ENCODE measurements around the gene HOXC11.

Gene HOXC11

GRCh38 chr12:53999559-54000115, 26.7 kb downstream of the HOXC11 start:
- DNase-seq = no peak

- DNase-seq = no peak
These were observed 27.5 kb downstream of the HOXC11 start, which contains the start of gene HOXC9 for GRCh38 chr12:54000116-54001114. Gene HOXC9 (plus strand): TSS chr12:54000161. CDS start chr12:54000189, 28 bp downstream.

GRCh38 chr12:54001283-54002187, 28.6 kb downstream of the HOXC11 start:
- DNase-seq = no peak

GRCh38 chr12:54002278-54002914, 29.5 kb downstream of the HOXC11 start:
- DNase-seq = no peak

DNA sequence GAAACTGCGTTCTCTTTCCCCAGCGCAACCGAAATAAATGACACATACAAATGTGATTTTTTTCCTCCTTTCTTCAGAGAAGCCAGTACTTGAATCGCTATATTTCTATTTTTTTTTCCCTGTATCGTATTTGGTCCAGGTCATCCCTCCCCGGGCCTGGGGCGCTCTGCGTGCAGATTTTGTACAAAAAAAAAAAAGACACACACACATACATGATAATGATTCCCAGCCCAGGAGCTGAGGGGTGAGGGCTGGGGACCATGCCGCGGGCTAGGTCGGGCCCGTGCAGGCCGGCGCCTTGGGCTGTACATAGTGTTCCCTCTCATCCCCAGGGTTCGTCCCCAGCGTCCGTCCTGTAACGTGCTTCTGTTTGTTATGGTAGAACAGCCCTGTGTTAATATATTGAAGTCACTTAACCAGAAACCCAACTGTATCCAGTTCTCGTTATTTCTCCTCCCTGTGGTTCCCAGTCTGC, 30.0 kb downstream of the HOXC11 start:
- DNase-seq = no peak

- no peak for DNase-seq
These were observed 30.7 kb downstream of the HOXC11 start for GRCh38 chr12:54003625-54004024.

DNA sequence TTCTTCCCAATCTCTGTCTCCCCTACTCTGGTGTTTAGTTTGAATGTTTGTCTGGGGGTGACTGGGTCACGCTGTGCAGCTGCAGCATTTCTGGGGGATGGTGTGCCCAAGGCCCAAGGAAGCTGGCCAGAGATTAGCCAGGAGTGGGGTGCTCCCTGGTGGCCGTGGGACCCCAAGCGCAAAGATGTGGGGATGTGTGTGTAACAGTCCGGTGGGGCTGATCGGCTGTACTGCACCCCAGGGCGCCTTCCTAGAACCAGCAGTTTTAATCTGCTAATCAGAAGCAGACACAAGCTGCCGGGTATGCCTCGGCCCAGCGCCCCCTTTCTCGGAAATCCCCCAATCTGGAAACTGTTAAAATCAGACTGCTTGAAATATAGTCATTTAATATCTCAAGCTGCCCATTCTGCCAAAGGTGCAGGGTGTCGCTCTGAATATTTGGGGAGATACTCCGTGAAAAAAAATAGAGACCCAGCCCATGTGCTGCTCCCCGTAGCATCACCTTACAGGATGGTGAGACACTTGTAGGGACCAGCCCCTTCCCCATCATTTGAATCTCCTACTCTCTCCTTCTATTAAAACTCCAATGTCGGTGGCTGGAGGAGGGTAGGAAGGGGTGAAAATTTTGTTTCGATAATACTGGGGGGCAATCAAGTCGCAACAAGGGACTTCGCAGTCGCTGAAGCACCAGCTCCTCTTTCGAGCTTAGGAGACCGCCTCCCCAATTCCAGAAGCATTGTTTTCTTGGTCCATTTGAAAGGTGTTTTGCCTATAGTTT, 31.3 kb downstream of the HOXC11 start:
- no peak for DNase-seq

DNA sequence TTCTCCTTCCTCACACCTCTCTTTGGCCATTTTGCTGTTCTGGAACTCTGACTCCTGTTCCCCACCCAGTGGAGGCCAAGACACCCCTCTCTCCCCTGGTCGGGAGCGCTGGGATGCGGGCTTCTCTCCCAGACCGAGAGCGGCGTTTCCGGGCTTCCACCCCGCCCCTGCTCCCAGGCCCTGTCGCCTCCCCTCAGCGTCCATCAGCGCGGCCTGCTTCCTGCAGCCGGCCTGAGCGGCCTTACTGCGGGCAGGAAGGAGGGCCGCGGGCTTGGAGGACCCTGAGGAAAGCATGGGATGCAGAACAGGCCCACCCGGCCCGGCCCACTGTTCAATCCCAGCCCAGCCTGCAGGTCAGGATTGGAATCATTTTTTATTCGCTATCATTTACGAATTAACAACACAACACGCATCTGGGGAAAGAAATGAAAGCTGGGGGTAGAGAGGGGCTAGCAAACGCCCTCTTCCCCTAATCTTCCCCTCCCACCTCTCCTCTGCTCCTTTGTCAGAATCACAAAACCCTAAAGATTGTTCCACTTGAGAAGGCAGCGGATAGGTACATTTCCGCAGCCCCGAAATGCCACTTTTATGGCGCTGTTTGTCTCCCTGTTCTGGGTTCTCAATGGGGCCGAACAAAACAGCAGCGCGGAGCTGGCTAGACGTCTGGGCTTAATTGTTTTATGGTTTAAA, 32.1 kb downstream of the HOXC11 start:
- no peak for DNase-seq

- no peak for DNase-seq
These were observed 32.6 kb downstream of the HOXC11 start for GRCh38 chr12:54005531-54005852.

DNA sequence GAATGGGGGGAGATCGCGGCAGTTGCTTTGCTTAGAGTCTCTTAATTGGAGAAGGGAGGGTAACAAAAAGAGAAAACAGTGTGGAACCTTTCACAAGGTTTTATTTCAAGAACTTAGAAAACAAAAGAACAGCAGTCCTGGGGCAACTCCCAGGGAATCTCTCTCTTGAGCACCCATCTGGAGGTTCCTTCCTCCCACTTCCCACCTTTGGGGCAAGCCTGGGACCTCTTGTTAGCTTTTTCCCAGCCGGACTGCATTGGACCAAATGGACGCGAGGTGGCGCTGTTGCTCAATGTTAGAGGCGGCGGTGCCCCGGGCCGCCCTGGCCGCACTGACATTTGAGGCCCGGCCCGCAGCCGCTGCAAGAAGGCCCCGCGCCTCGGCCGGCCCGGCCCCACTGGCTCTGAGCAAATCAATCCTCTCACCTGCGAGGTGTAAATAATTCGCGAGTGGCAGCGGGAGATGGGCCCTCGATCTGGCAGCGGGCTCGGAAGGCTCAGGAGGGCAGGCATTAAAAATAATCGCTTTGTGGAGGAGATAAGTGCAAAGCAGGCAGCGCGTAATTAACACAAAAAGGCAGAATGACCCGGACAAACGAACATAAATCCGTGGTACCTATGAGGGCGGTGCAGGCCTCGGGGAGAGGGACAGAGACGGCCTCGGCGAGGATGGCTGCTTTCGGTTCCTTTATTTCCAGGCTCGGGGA, 33.1 kb downstream of the HOXC11 start:
- DNase-seq = peak; percentile 86

DNA sequence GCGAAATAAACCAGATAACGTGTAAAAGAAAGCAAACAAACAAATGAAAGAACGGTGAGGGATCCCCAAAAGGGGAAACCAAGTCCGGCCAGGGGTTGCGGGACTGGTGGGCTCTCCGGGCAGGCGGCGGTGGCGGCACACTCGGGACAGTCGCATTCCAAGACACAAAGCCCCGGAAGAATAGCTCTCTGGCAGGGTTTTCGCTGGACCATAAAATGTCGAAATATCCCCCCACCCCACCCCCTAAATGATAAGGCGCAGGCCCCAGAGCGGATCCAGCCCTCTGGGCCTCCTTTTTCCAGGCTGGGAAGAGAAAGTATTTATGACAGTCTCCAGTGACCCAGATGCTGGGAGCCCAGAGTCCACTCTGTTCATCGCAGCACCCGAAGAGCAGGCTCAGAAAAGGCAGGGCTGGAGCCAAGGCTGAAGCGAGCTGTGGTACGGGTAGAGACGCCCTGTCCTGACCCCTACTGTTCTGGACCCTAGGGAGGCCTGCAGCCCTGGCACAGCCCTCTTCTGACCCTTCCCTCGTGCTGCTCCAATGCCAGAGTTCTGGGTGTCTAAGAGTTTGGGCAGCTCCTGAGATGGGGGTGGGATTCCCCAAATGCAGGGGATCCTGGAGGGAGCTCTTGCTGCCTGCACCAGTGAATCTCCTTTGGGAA, 33.8 kb downstream of the HOXC11 start:
- DNase-seq = no peak

GRCh38 chr12:54007538-54008259, 34.8 kb downstream of the HOXC11 start:
- no peak for DNase-seq

DNA sequence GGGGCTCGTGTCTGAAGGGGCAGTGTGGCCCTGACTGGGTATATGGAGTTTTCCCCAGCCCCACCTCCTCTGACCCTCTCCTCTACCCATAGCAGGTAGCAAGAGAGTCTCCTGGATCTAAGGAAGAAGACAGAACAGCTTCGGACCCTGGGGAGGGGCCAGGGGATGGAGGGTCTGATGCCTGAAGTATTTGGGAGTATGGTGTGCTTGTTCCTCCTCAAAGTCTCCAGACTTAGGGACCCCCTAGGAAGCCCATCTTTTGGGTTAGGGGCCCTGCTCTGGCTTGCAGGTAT, 35.3 kb downstream of the HOXC11 start:
- DNase-seq = no peak

GRCh38 chr12:54009171-54010052, 36.5 kb downstream of the HOXC11 start:
- no peak for DNase-seq

DNA sequence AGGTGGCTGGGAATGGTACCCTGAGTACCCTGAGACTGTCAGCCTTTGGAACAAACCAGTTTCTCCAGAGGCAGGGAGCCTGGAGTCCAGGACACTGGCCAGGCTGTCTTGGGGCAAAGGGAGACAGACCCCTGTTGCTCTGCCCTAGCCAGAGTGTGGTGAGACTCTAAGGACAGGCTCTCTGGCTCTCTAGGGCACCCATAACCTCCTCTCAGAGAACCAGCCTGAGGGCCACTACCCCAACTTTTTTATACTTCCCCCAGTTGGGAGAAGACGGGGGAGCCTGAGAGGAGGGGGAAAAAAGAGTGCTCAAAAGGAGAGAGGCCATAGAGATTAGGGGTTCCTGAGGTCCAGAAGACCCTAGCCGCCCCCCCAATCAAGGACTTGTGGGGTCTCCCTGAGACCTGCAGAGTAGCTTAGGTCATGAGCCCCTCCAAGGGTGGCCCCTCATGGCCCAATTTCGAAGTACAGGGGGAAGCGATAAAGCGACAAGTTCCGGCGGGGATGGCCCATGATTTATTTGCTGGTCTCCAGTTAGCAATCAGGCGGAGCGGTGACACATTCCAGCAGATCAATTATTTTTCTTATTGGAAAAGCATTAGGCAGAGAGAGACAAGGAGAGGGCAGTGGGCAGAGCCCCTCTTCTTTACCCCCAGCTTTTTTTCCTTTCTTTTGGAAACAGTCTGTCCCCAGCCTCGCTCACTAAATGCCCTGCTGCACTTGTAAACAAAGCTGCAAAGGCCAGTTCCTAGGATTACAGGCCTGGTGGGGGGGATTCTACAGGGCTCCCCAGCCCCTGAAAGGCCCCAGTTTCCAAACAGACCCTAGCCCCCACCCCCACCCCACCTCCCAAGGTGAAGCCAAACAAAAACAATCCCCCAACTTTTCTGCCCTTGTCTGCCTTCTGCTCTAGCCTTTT, 37.4 kb downstream of the HOXC11 start:
- DNase-seq = no peak

DNA sequence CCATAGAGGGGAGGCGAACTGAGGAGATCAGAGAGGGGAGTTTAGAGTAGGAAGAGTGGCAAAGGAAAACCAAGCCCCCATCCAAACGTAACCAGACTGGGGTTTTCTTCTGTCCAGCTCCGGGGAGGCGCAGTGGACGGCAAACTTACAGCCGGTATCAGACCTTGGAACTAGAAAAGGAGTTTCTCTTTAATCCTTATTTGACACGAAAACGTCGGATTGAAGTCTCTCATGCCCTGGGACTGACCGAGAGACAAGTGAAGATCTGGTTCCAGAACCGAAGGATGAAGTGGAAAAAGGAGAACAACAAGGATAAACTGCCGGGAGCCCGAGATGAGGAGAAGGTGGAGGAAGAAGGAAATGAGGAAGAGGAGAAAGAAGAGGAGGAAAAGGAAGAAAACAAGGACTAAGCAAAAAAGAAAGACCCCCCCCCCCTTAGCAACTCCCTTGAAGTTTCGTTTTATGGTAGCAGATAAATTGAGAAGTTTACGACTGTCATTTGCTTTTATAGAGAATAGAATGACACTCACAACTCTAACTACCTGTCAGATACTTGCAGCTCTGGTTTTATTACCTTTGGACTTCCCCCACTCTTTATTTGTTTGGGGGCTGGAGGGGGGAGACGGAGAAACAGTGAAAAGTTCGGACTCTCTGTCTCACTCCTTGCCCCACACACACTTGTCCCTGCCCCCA, 38.2 kb downstream of the HOXC11 start:
- DNase-seq = no peak
